Peyer's patch (tissue), 4 donors: Measurements from ENCODE around the gene SLC6A6. TPM values are rescaled to one million over a fixed set of nuclear protein-coding genes. Genes with fewer than 3 reads are reported as not detected.

Experiments
- DNase-seq, 3 donors: peaks; one replicate each; pipeline ENCODE4 v3.0.0-alpha.2; 2017 to 2019
- H3K27ac ChIP-seq, 4 donors: fragments of 200-600 bp; sonication (generic); one replicate each; pipeline ENCODE4 v1.5.1; 2016 to 2019
- H3K27me3 ChIP-seq, 2 donors: fragments of 200-600 bp; sonication (generic); one replicate each; pipeline ENCODE4 v1.5.1; 2019
- H3K36me3 ChIP-seq, 3 donors: fragments of 200-600 bp; sonication (generic); one replicate each; pipeline ENCODE4 v1.5.1; 2016 to 2019
- H3K4me1 ChIP-seq, 4 donors: fragments of 200-600 bp; sonication (generic); one replicate each; pipeline ENCODE4 v1.5.1; 2016 to 2019
- H3K4me3 ChIP-seq, 4 donors: fragments of 200-600 bp; sonication (generic); 1 replicate in 3 of 4; 2 replicates in 1 of 4; pipeline ENCODE4 v1.5.1; 2016 to 2019; ENCODE audit warnings: mild to moderate bottlenecking in 1 of 4
- H3K9me3 ChIP-seq, 4 donors: fragments of 200-600 bp; sonication (generic); one replicate each; pipeline ENCODE4 v1.5.1; 2016 to 2019; ENCODE audit warnings: mild to moderate bottlenecking in 1 of 4
- CTCF ChIP-seq, 6 experiments: fragments of 450-650 bp in 4 of 6; fragments of 200-600 bp in 2 of 6; sonication (generic) in 1 of 6; IDR thresholded peaks; one replicate each; pipeline ENCODE4 v1.5.1; 2017 to 2019; ENCODE audit warnings: antibody characterized with exemption in 6 of 6, mild to moderate bottlenecking in 3 of 6, moderate library complexity in 1 of 6
- POLR2A ChIP-seq, 2 donors: fragments of 450-650 bp; IDR thresholded peaks; one replicate each; pipeline ENCODE4 v1.5.1; 2017; ENCODE audit warnings: antibody characterized with exemption in 2 of 2, mild to moderate bottlenecking in 2 of 2, moderate library complexity in 2 of 2
- total RNA-seq, 4 donors: library from RNA; depleted of rRNA; stranded (reverse); fragments of >200 nt; gene quantifications; one replicate each; pipeline ENCODE4 v1.1.0, GENCODE V29; 2016

The SLC6A6 gene
- total RNA-seq, 4 donors from 2014 or later = 61.1 to 190 (median 150) TPM

- no peak for DNase-seq
- no peak overlapping the region for H3K4me3 ChIP-seq
- H3K9me3 ChIP-seq = no peaks in the 10 kb centered on the region
- TF ChIP-seq CTCF (IDR thresholded peaks at IDR 0.05) = no peak
- no peak for TF ChIP-seq POLR2A (IDR thresholded peaks at IDR 0.05)
- peaks cover 0 to 21% (median 3%) of the 10 kb centered on the region in 4 donors for H3K4me1 ChIP-seq
- H3K27me3 ChIP-seq = no peaks in the 10 kb centered on the region
- H3K27ac ChIP-seq = no peak overlapping the region
- H3K36me3 ChIP-seq = no peaks in the 10 kb centered on the region
Observed at GRCh38 chr3:14396031-14396692, 6.2 kb upstream of the SLC6A6 start.

GRCh38 chr3:14397046-14397445, 5.4 kb upstream of the SLC6A6 start:
- Histone ChIP-seq H3K4me1 (peaks cover 0 to 23% (median 7%) of the 10 kb centered on the region in 4 donors), H3K36me3 (no peaks in the 10 kb centered on the region), H3K9me3 (no peaks in the 10 kb centered on the region), H3K27me3 (no peaks in the 10 kb centered on the region), H3K27ac (no peak overlapping the region), H3K4me3 (no peak overlapping the region)
- TF ChIP-seq POLR2A (IDR thresholded peaks at IDR 0.05) = no peak
- no peak for TF ChIP-seq CTCF (IDR thresholded peaks at IDR 0.05)
- no peak for DNase-seq

- no peak for TF ChIP-seq CTCF (IDR thresholded peaks at IDR 0.05)
- no peak for TF ChIP-seq POLR2A (IDR thresholded peaks at IDR 0.05)
- H3K9me3 ChIP-seq = no peaks in the 10 kb centered on the region
- DNase-seq = no peak
- H3K27ac ChIP-seq = no peak overlapping the region
- no peaks in the 10 kb centered on the region for H3K36me3 ChIP-seq
- H3K27me3 ChIP-seq = no peaks in the 10 kb centered on the region
- H3K4me1 ChIP-seq = peaks cover 0 to 25% (median 7%) of the 10 kb centered on the region in 4 donors
- no peak overlapping the region for H3K4me3 ChIP-seq
Observed at GRCh38 chr3:14397531-14397930, 4.9 kb upstream of the SLC6A6 start.

GRCh38 chr3:14397940-14398796, 4.2 kb upstream of the SLC6A6 start:
- Histone ChIP-seq H3K9me3 (no peaks in the 10 kb centered on the region), H3K4me1 (peaks cover 0 to 25% (median 7%) of the 10 kb centered on the region in 4 donors), H3K27me3 (no peaks in the 10 kb centered on the region), H3K4me3 (no peak overlapping the region), H3K27ac (no peak overlapping the region), H3K36me3 (no peaks in the 10 kb centered on the region)
- DNase-seq = no peak
- no peak for TF ChIP-seq POLR2A (IDR thresholded peaks at IDR 0.05)
- TF ChIP-seq CTCF (IDR thresholded peaks at IDR 0.05) = no peak

GRCh38 chr3:14398797-14399106, 3.7 kb upstream of the SLC6A6 start:
- TF ChIP-seq CTCF (IDR thresholded peaks at IDR 0.05) (no peak), POLR2A (IDR thresholded peaks at IDR 0.05) (no peak)
- Histone ChIP-seq H3K36me3 (no peaks in the 10 kb centered on the region), H3K4me3 (no peak overlapping the region), H3K9me3 (no peaks in the 10 kb centered on the region), H3K27ac (no peak overlapping the region), H3K4me1 (peaks cover 0 to 31% (median 10%) of the 10 kb centered on the region in 4 donors), H3K27me3 (no peaks in the 10 kb centered on the region)
- DNase-seq = no peak
